Suprapubic skin (tissue), 4 donors: Measurements from ENCODE around the gene WFIKKN2. TPM values are rescaled to one million over a fixed set of nuclear protein-coding genes. Genes with fewer than 3 reads are reported as not detected.

Experiments used
- DNase-seq, 2 donors: peaks; one replicate each; pipeline ENCODE4 v3.0.0-alpha.2; 2019; ENCODE audit warnings: low spot score in 2 of 2
- H3K27ac ChIP-seq: fragments of 200-600 bp; sonication (generic); one replicate; pipeline ENCODE4 v1.5.1; 2019
- H3K27me3 ChIP-seq: fragments of 200-600 bp; sonication (generic); one replicate; pipeline ENCODE4 v1.5.1; 2019
- H3K36me3 ChIP-seq: fragments of 200-600 bp; sonication (generic); one replicate; pipeline ENCODE4 v1.5.1; 2019
- H3K4me1 ChIP-seq: fragments of 200-600 bp; sonication (generic); one replicate; pipeline ENCODE4 v1.5.1; 2019
- H3K4me3 ChIP-seq: fragments of 200-600 bp; sonication (generic); one replicate; pipeline ENCODE4 v1.5.1; 2019; ENCODE audit warnings: mild to moderate bottlenecking
- H3K9me3 ChIP-seq: fragments of 200-600 bp; sonication (generic); one replicate; pipeline ENCODE4 v1.5.1; 2019
- CTCF ChIP-seq, 2 donors: fragments of 200-600 bp in 1 of 2; fragments of 450-650 bp in 1 of 2; sonication (generic) in 1 of 2; IDR thresholded peaks; one replicate each; pipeline ENCODE4 v1.5.1; 2016 to 2019; ENCODE audit warnings: antibody characterized with exemption in 2 of 2, mild to moderate bottlenecking in 1 of 2, moderate library complexity in 1 of 2
- EP300 ChIP-seq: sonication (generic); formaldehyde crosslinking; IDR thresholded peaks from one replicate; pipeline ENCODE4 v1.6.1; 2017; ENCODE audit warnings: antibody characterized with exemption
- POLR2A ChIP-seq, 2 donors: fragments of 450-650 bp; IDR thresholded peaks; one replicate each; pipeline ENCODE4 v1.6.1; 2017; ENCODE audit warnings: antibody characterized with exemption in 2 of 2, mild to moderate bottlenecking in 2 of 2, moderate library complexity in 2 of 2
- POLR2AphosphoS5 ChIP-seq, 3 donors: sonication (generic); formaldehyde crosslinking; IDR thresholded peaks; one replicate each; pipeline ENCODE4 v1.6.1; 2017; ENCODE audit warnings: antibody characterized with exemption in 3 of 3
- WGBS: methylation state at CpG from one replicate; pipeline ENCODE4 v1.1.5; 2018; 5-methylcytosine and 5-hydroxymethylcytosine counted together
- total RNA-seq, 4 donors: library from RNA; depleted of rRNA; stranded (reverse); fragments of >200 nt; gene quantifications; one replicate each; pipeline ENCODE4 v1.1.0, GENCODE V29; 2016

The WFIKKN2 gene
- total RNA-seq, 4 donors from 2014 or later = 0.36 to 0.93 (median 0.65) TPM

- no peak for DNase-seq
- TF ChIP-seq POLR2A (IDR thresholded peaks at IDR 0.05) = no peak
- TF ChIP-seq CTCF (IDR thresholded peaks at IDR 0.05) = no peak
- H3K9me3 ChIP-seq = no peaks in the 10 kb centered on the region
- H3K4me1 ChIP-seq = peaks cover 15% of the 10 kb centered on the region
- H3K4me3 ChIP-seq = no peak overlapping the region
- no peaks in the 10 kb centered on the region for H3K36me3 ChIP-seq
- H3K27ac ChIP-seq = no peak overlapping the region
- no peaks in the 10 kb centered on the region for H3K27me3 ChIP-seq
These were observed 21.8 kb upstream of the WFIKKN2 start for GRCh38 chr17:50813583-50813982.

GRCh38 chr17:50815400-50815799 is 20.0 kb upstream of the WFIKKN2 start:
- TF ChIP-seq CTCF (IDR thresholded peaks at IDR 0.05) (no peak), EP300 (no peak), POLR2AphosphoS5 (IDR thresholded peaks at IDR 0.05) (no peak), POLR2A (IDR thresholded peaks at IDR 0.05) (no peak)
- WGBS = 58% methylated on average over 3 of the region's 3 CpGs
- DNase-seq = no peak
- H3K27me3 ChIP-seq = no peaks in the 10 kb centered on the region
- H3K9me3 ChIP-seq = no peaks in the 10 kb centered on the region
- no peak overlapping the region for H3K27ac ChIP-seq
- no peak overlapping the region for H3K4me3 ChIP-seq
- H3K36me3 ChIP-seq = no peaks in the 10 kb centered on the region
- H3K4me1 ChIP-seq = peaks cover 19% of the 10 kb centered on the region

GRCh38 chr17:50816271-50816670 is 19.1 kb upstream of the WFIKKN2 start:
- no peak overlapping the region for H3K27ac ChIP-seq
- H3K4me3 ChIP-seq = no peak overlapping the region
- peaks cover 19% of the 10 kb centered on the region for H3K4me1 ChIP-seq
- DNase-seq = no peak
- H3K36me3 ChIP-seq = no peaks in the 10 kb centered on the region
- WGBS = 90% methylated on average over 5 of the region's 5 CpGs
- TF ChIP-seq EP300 = no peak
- TF ChIP-seq POLR2AphosphoS5 (IDR thresholded peaks at IDR 0.05) = no peak
- no peak for TF ChIP-seq POLR2A (IDR thresholded peaks at IDR 0.05)
- no peaks in the 10 kb centered on the region for H3K27me3 ChIP-seq
- H3K9me3 ChIP-seq = no peaks in the 10 kb centered on the region

GRCh38 chr17:50816771-50817751 is 18.3 kb upstream of the WFIKKN2 start:
- WGBS = 29% methylated on average over 26 of the region's 27 CpGs
- Histone ChIP-seq H3K4me1 (peaks cover 19% of the 10 kb centered on the region), H3K27me3 (no peaks in the 10 kb centered on the region), H3K4me3 (no peak overlapping the region), H3K27ac (peak overlapping the region; percentile 39), H3K9me3 (no peaks in the 10 kb centered on the region), H3K36me3 (no peaks in the 10 kb centered on the region)
- DNase-seq = no peak
- TF ChIP-seq EP300 (no peak), CTCF (IDR thresholded peaks at IDR 0.05) (peak in 1 of 2 donors; percentile 72)

GRCh38 chr17:50817838-50818237 is 17.5 kb upstream of the WFIKKN2 start:
- no peaks in the 10 kb centered on the region for H3K36me3 ChIP-seq
- 39% methylated on average over 7 of the region's 7 CpGs for WGBS
- H3K27me3 ChIP-seq = no peaks in the 10 kb centered on the region
- TF ChIP-seq POLR2AphosphoS5 (IDR thresholded peaks at IDR 0.05) (no peak), EP300 (no peak), CTCF (IDR thresholded peaks at IDR 0.05) (no peak), POLR2A (IDR thresholded peaks at IDR 0.05) (no peak)
- no peak for DNase-seq
- peaks cover 19% of the 10 kb centered on the region for H3K4me1 ChIP-seq
- no peaks in the 10 kb centered on the region for H3K9me3 ChIP-seq
- H3K4me3 ChIP-seq = no peak overlapping the region
- peak overlapping the region; percentile 39 for H3K27ac ChIP-seq
